Upper lobe of left lung (tissue), 4 donors: Measurements from ENCODE around the gene RNF31.

Experiments used
- CTCF ChIP-seq, 6 experiments: fragments of 450-650 bp in 4 of 6; fragments of 200-600 bp in 2 of 6; sonication (generic) in 2 of 6; IDR thresholded peaks; one replicate each; pipeline ENCODE4 v1.5.1; 2016 to 2019; ENCODE audit warnings: antibody characterized with exemption in 6 of 6
- EP300 ChIP-seq, 4 donors: sonication (generic); formaldehyde crosslinking; IDR thresholded peaks; one replicate each; pipeline ENCODE4 v1.5.1; 2017; ENCODE audit warnings: antibody characterized with exemption in 4 of 4, control low read depth in 2 of 4
- POLR2A ChIP-seq, 4 donors: fragments of 450-650 bp; IDR thresholded peaks; one replicate each; pipeline ENCODE4 v1.5.1; 2016 to 2017; ENCODE audit warnings: antibody characterized with exemption in 4 of 4, mild to moderate bottlenecking in 2 of 4

GRCh38 chr14:24141097-24141880 lies 6.0 kb upstream of the RNF31 start, which contains the start of gene EMC9:
- TF ChIP-seq EP300 (IDR thresholded peaks at IDR 0.05) = no peak
- TF ChIP-seq CTCF (IDR thresholded peaks at IDR 0.05) = peak in 5 of 6 experiments; percentile 74 to 90 (median 86)
- TF ChIP-seq POLR2A (IDR thresholded peaks at IDR 0.05) = peak in 3 of 4 donors; percentile 18 to 89 (median 61)
